NCI-H2196 (cell line): ENCODE data around the gene SELENOI.

ENCODE experiments used
- DNase-seq: peaks from one replicate; lab custom pipeline; 2025; ENCODE audit not compliant: unreplicated experiment; lab: John Stamatoyannopoulos, UW

Gene SELENOI

GRCh38 chr2:26409785-26410184 is 63.8 kb downstream of the SELENOI start:
- no peak for DNase-seq

GRCh38 chr2:26410764-26411243 is 64.9 kb downstream of the SELENOI start:
- no peak for DNase-seq

GRCh38 chr2:26411419-26411818 is 65.5 kb downstream of the SELENOI start:
- no peak for DNase-seq

GRCh38 chr2:26412091-26412673 is 66.2 kb downstream of the SELENOI start:
- no peak for DNase-seq

- no peak for DNase-seq
These were observed 68.4 kb downstream of the SELENOI start for GRCh38 chr2:26414311-26414710.

GRCh38 chr2:26421961-26422360 is 76.0 kb downstream of the SELENOI start:
- DNase-seq: no peak

- DNase-seq: no peak
These were observed 77.1 kb downstream of the SELENOI start for GRCh38 chr2:26422947-26423629.

- no peak for DNase-seq
These were observed 77.8 kb downstream of the SELENOI start for GRCh38 chr2:26423750-26424149.

GRCh38 chr2:26424221-26424620 is 78.3 kb downstream of the SELENOI start:
- no peak for DNase-seq

- DNase-seq: no peak
These were observed 82.9 kb downstream of the SELENOI start for GRCh38 chr2:26428846-26429245.

- DNase-seq: peak; percentile 86
These were observed 84.0 kb downstream of the SELENOI start for GRCh38 chr2:26429779-26430578.

GRCh38 chr2:26430826-26431225 is 84.9 kb downstream of the SELENOI start:
- DNase-seq: no peak

- no peak for DNase-seq
These were observed 86.4 kb downstream of the SELENOI start for GRCh38 chr2:26432363-26432762.

- no peak for DNase-seq
These were observed 86.9 kb downstream of the SELENOI start for GRCh38 chr2:26432859-26433258.

- no peak for DNase-seq
These were observed 89.2 kb downstream of the SELENOI start for GRCh38 chr2:26435106-26435505.

- DNase-seq: no peak
These were observed 92.6 kb downstream of the SELENOI start for GRCh38 chr2:26438526-26438925.

GRCh38 chr2:26438926-26439325 is 93.0 kb downstream of the SELENOI start:
- DNase-seq: no peak

- no peak for DNase-seq
These were observed 96.4 kb downstream of the SELENOI start for GRCh38 chr2:26442301-26442700.

GRCh38 chr2:26442707-26443106 is 96.8 kb downstream of the SELENOI start:
- no peak for DNase-seq

GRCh38 chr2:26444236-26444635 is 98.3 kb downstream of the SELENOI start:
- no peak for DNase-seq
